AG08396 (cell line): ENCODE results near the gene BLOC1S1.

Experiments used
- DNase-seq: peaks from one replicate; pipeline ENCODE4 v3.0.0; 2012; ENCODE audit warnings: low spot score, mixed read lengths

The BLOC1S1 gene

DNA sequence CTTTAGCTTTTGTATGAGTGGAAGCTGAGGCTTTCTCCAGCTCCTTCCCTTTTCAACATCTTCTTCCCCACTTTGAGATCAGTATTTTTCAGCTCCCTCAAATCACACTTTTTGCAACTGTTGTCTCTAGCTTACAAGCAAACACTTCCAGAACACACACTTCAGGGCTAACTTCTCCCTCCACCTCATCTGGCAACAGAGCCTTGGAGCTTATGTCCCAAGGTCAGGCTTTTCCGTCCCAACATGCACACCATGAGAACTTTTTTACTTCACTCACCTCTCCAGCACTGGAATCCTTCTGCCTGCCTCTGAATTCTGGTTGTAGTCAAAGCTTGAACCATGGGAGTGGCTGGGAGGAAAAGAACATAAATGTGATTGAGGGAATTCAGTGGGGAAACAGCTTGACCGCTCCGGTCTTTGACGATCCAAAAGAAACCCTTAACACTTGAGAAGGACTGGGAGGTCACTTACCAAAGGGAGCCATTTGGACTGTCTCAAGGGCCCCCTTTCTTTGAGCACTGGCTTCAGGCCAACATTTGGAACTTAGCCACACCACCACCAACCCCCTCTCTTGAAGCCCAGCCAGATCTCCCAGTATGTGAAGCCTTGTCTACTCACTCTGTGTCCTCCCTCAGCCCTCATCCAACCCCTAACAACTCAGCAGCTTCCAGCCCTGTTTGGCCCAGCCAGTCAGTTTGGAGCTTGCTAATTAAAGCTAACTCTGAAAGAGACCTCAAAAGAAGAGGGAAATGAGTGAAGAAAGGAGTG is 3.9 kb upstream of the BLOC1S1 start:
- no peak for DNase-seq

DNA sequence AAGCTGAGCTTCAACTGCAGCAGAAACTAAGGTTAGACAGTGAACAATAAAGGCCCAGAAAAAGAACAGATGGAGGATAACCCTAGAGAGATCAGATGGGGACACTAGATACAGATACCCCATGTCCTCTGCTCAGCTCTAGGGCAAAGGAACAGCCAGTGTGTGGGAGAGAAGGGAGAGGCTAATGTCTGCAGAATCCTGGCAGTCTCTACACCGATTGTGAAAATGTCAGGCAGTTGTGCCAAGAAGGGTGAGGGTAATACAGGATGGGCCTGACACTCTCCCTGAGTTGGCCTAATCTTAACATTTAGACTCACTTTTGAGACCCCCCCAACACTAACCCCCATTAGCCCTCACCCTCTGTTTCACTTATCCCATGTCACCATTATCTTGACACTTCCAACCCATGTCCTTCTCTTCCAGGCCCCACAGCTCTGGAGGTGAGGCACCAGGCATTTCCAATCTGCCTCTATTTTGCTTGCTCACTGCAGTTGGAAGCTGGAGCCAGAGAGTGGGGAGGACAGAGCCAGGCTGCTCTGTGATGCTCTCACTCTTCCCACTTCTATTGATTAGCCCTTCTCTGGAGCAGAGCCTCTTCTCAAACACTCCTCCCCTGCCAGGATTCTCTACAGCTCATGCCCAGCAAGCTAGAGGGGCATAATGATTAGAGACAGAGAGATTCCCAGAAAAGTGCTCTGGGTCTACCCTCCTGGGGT is 3.0 kb upstream of the BLOC1S1 start:
- no peak for DNase-seq

DNA sequence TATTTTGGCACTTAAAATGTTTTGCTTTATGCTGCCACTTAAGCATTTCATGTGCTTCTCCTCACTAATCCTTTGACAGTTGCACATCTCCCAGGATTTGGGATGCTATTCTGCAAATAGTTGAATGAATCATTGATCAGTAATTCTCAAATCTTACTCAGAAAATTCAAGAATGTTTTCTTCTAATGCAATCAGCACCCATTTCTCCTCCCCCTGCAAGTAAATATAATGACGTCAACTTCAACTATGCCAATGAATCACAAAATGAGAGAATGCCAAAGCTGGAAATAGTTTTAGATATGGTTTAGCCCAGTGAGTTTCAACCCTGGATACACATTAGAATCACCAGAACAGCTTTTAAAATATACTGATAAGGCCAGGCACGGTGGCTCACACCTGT is 2.1 kb upstream of the BLOC1S1 start:
- peak; percentile 84 for DNase-seq

DNA sequence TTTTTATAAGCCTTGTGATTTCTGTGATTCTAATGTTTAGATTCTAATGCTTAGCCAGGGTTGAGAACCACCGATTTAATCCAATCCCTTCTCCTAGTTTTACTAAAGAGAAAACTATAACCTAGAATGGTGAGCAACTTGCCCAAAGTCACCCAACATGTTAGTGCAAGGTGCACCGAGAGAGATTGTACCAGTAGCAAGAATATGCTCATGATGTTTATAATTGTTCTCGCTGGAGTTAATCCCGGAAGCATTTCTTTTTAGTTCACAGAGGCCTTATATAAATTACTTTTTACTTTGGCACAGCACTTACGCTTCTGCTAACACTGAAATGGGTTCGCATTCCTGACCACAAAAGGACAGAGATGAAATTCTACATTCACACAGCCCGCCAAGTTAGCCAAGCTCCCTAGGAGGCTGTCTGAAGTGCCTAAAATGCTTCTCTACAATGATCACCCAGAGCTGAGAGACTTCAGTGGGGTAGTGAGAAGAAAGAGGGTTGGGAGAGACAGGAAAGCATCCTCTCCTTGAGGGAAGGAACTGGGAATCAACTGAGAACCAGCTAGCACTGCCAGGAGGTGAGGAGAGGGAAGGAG is 579 bp upstream of the BLOC1S1 start:
- DNase-seq: no peak

DNA sequence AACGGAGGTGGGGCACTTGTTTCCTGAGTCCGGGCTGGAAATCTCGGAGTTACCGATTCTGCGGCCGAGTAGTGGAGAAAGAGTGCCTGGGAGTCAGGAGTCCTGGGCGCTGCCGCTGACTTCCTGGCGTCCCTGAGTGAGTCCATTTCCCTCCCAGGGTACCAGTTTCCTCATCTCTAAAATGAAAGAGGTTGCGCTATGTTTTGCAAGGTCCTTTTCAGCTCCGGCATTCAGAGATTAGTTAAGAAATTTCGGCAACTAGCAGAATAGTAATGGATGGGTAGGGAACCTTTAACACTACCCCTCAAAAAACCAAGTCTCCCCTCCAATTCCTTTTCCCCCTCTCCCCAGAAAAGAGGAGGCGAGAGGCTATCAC is 724 bp downstream of the BLOC1S1 start:
- DNase-seq: no peak

DNA sequence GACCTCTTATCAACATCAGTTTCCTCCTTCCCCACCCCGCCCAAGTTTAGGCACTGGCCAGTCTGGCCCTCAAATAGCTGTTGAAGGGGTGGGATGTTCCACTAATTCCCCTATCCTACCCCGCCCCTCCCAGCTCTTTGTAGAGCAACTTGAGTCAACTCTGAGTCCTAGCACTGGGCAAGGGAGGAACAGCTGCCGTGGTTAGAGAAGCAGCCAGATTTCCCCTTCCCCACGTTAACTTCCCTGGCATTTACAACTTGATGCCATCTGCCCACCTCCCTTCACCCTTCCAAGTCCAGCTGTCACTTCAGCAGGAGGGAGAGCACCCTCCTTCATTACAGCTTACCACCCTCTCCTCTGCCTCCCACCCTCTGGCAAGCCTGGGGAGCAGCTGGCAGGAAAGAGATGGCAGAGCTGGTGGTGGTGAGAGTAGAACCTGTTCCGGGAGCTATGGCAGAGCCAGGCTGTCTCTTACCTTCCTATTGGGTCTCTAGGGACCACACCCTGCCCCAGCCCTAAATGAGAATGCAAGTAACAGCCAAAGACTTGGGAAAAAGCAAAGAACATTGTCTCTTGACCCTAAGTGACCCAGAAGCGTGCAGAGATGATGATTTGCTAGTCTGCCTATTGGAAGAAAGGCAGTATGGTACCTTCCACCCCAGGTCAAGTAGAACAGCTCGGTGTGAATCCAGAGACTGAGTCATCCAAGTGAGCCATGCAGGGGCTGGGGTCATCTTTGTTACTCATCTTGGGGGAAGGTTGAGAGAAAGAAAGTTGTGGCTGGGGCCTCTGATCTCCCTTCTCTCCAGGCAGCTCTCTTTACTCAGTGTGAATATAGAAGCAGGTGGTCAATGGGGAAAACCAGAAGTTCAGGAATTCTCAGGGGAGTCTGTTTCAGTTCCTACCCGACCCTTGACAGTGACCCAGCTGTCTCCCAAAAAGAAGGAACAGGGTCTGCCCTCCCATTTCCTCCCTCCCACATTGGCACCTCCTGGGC is 1.5 kb downstream of the BLOC1S1 start:
- DNase-seq: no peak

DNA sequence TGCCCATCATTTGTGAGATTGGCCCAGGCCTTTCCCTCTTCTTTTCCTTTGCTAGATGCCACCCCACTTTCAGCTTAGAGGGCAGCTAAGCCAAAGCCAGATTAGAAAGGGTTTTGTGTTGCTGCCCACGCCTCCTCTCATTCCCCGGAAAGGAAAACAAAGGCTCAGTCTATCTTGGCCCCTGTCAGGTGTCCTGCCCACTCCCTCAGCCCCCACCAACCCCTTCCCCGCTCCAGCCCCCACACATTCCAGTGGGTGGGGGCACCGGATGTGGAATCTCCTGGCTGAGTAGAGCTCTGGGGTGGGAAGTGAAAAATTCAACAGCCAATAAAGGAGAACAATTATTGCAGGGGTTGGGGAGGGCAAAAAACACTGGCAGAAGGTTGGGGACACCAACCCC is 2.2 kb downstream of the BLOC1S1 start:
- DNase-seq: no peak

DNA sequence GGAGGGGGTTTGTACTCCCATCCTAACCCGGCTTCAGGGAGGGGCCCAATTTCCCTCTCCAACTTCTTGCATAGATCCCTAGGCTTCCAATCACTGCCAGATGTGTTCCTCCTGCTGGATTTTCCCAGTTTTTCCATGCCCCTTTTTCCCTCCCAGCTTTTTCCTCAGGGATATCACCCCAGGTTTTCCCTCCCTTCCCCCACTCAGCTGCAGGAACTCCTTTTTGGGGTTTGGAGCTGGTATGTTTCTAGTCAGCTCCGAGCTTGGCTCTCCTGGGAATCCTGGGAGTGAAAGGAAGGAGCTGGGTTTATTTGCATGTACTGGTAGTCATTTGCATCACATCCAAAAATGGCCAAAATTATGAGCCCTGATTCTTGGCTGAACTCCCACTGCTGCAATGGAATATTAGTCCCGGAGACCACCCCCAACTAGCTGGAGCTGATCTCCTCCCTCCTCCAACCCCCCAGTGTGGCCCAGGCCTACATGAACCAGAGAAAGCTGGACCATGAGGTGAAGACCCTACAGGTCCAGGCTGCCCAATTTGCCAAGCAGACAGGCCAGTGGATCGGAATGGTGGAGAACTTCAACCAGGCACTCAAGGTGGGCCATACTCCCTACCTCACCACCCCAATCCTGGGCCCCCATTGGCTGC is 2.9 kb downstream of the BLOC1S1 start:
- DNase-seq: no peak

DNA sequence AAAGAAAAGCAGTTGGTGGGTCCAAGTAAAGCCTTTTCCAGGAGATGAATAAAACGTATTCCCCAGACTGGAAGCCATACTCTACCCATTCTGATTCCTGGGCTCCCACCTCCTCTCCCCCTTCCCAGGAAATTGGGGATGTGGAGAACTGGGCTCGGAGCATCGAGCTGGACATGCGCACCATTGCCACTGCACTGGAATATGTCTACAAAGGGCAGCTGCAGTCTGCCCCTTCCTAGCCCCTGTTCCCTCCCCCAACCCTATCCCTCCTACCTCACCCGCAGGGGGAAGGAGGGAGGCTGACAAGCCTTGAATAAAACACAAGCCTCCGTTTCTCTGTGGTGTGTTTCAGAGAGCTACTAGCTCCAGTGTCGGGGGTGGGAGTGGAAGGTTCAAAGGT is 3.5 kb downstream of the BLOC1S1 start:
- DNase-seq: no peak

DNA sequence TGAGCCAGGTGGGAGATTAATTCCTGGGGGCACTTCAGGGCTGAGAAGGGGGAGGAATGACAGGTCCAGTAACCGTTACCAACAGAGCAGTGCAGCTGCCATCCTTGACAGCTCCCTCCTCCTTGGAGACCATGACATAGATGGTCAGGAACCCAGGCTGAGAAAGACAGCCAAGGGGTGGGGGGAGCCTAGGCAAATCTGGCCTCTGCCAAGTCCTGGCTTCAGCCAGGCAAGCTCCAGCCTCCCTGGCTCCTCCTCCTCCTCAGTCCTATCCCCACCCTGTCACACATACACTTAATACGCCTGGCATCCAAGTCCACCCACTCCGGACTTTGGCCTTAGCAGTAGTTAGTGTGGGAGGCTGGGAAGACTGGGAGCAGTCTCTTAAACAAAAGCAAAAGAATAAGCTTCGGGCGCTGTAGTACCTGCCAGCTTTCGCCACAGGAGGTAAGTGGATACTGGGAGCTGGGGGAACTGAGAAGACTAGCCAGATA is 4.3 kb downstream of the BLOC1S1 start, which contains the start of gene RDH5:
Gene RDH5 (plus strand): TSS at position 323 of the 494 bp plus-strand sequence. CDS start 792 bp downstream, outside the sequence.
- DNase-seq: peak; percentile 81

DNA sequence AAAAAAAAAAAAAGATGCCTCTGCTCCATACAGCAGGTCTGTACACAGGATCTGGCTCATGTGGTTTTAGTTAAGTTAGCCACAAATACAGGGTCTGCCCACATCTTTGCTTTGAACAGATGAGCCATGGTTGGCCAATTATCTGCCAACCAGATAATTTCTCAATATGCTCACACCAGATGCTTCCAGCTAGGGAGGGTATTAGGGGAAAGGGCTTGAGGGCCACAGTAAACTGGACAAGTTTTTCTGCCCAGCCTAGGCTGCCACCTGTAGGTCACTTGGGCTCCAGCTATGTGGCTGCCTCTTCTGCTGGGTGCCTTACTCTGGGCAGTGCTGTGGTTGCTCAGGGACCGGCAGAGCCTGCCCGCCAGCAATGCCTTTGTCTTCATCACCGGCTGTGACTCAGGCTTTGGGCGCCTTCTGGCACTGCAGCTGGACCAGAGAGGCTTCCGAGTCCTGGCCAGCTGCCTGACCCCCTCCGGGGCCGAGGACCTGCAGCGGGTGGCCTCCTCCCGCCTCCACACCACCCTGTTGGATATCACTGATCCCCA is 5.1 kb downstream of the BLOC1S1 start:
- DNase-seq: peak; percentile 87

DNA sequence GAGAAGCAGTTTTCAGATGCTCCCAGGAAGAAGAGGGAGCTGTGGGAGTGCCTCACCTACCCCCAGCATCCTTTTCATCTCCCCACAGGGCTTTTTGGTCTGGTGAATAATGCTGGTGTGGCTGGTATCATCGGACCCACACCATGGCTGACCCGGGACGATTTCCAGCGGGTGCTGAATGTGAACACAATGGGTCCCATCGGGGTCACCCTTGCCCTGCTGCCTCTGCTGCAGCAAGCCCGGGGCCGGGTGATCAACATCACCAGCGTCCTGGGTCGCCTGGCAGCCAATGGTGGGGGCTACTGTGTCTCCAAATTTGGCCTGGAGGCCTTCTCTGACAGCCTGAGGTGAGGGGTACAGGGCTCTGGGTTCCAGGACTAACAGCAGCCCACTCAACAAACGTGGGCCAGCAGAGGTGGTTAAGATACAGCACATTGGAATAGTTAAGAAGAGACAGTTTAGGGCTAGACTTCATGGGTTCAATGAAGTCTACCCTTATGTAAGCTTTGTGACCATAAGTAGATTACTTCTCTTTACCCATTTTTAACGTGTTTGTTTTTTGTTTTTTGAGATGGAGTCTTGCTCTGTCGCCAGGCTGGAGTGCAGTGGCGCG is 5.9 kb downstream of the BLOC1S1 start:
- no peak for DNase-seq

DNA sequence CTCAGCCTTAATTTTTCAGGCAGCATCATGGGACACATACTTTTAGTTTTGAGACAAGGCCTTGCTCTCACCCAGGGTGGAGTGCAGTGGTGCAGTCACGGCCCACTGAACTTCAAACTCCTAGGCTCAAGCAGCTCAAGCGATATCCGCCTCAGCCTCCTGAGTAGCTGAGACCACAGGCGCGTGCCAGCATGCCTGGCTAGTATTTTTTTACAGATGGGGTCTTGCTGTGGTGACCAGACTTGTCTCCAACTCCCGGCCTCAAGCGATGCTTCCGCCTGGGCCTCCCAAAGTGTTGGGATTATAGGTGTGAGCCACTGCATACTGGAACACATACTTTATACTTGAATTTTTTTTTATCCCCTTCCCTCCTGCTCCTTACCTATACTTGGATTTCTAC is 7.1 kb downstream of the BLOC1S1 start:
- no peak for DNase-seq

DNA sequence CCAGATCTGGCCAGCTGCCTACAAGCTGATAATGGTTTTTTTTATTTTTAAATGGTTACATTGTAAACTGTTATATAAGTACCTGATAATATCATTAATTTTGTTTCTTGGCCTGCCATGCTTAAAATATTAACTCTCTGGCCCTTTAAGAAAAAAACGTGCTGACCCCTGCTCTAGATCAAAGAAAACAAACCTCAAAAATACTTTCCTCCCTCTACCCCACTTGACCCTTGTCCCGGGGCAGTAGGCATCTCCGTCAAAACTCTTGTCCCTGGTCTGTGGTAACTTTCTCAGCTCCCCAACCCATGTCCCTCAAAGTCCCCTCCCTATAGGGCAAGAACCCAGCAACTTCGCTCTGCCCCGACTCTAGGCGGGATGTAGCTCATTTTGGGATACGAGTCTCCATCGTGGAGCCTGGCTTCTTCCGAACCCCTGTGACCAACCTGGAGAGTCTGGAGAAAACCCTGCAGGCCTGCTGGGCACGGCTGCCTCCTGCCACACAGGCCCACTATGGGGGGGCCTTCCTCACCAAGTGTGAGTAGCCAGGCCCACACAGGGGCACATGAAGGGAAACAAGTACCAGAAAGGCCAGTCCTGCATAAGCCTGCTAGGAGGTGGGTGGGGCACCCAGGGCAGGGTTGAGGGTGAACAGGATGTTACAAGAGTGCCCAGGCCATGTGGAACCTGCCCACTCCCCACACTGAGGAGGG is 7.8 kb downstream of the BLOC1S1 start:
- DNase-seq: no peak

DNA sequence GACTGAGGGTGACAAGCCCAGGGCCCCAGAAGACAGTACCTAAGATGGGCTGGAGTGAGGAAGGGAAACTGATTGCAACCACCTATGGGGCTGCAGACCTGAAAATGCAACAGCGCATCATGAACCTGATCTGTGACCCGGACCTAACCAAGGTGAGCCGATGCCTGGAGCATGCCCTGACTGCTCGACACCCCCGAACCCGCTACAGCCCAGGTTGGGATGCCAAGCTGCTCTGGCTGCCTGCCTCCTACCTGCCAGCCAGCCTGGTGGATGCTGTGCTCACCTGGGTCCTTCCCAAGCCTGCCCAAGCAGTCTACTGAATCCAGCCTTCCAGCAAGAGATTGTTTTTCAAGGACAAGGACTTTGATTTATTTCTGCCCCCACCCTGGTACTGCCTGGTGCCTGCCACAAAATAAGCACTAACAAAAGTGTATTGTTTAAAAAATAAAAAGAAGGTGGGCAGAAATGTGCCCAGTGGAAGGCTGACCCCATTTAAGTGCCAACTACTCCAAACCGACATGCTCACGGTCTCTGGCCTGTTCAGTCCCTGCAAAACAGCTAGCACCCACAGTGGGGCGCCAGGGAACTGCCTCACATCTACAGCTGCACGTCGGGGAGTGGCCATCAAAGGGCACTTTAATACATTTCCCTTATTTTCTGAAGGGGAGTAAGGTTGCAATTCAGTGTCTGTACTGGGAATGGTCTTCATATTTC is 8.5 kb downstream of the BLOC1S1 start:
- DNase-seq: peak; percentile 49

DNA sequence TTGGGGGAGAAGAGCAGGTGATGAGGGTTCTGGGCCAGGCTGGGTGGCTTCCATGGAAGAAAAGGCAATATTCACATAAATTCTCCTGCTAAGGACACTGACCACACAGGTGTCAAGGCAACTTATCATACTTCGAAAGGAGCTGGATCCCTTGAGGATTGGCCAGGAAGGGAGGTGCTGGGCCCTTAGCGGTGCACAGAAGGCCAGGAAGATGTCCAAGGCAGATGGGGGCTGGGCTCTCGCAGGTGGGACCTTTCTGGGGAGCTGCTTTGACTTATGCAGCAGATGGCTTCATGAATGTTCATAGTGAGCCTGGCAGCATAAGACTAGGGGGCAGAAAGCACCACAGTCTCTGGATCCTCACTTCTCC is 9.1 kb downstream of the BLOC1S1 start:
- no peak for DNase-seq

DNA sequence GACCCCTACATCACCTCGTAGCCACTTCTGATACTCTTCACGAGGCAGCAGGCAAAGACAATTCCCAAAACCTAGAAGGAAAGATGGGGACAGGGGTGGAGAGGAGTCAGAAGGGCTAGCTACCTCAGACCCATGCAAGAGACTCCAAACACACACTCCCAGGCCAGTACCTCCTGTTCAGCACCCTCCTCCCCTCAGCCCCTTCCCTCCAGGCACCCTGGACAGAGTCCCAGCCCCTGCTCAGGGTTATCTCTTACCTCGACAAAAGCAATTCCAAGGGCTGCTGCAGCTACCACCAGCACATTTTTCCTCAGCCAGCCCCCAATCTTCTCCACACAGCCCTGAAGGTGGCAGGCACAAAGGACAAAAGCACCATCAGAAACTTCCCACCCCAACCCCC is 9.7 kb downstream of the BLOC1S1 start:
- DNase-seq: no peak

DNA sequence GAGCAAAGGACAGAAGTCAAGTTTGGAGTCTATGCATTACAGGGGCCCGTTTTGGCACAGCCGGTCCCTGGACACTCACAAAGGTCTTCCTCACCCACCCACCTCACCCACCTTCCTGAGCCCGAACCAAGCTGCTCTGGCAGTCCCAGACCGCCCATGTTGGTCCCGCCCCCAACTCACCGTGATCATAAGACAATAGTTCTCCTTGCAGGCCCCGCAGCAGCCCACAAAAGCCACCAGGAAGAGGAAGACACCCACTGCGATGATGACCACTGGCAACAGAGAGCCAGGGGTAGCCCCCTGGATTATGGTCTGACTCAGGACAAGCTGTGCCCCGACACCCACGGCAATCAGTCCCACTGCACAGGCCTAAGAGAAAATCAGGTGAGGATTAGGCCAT is 11.1 kb downstream of the BLOC1S1 start:
- DNase-seq: no peak

DNA sequence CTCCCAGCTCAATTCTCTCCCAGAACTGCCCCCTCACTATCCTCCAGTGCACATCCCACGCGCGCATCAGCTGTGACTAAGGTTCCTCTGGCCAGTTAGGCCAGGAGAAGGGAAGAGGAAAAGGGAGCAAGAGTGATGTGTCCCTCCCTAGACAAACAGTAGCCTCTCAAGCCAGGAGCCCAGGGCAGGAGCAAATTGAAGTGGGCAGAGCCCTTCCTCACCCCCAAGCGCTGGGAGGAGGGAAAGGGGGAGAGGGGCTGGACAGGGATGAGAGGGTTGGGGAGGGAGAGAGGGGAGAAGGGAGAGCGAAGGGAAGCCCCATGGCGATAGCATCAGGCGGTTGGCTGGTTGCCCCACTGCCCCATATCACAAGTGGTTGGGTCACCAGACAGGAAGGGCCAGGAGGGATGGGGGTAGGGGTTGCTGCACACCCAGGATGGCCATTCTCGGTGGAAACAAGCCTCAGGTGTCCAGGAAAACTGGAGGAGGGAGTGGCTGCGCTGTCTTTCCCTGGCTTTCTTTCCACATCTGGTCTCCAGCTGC is 11.9 kb downstream of the BLOC1S1 start:
- DNase-seq: no peak
